ENCODE measurements around the gene ILKAP. TPM values are rescaled to one million over a fixed set of nuclear protein-coding genes. Genes with fewer than 3 reads are reported as not detected.
A peak's percentile ranks its signal among the peaks of the same experiment; 100 is the strongest.

The ILKAP gene
- total RNA-seq, 2 donors from 2014 or later = 53.2 to 55.5 TPM

DNA sequence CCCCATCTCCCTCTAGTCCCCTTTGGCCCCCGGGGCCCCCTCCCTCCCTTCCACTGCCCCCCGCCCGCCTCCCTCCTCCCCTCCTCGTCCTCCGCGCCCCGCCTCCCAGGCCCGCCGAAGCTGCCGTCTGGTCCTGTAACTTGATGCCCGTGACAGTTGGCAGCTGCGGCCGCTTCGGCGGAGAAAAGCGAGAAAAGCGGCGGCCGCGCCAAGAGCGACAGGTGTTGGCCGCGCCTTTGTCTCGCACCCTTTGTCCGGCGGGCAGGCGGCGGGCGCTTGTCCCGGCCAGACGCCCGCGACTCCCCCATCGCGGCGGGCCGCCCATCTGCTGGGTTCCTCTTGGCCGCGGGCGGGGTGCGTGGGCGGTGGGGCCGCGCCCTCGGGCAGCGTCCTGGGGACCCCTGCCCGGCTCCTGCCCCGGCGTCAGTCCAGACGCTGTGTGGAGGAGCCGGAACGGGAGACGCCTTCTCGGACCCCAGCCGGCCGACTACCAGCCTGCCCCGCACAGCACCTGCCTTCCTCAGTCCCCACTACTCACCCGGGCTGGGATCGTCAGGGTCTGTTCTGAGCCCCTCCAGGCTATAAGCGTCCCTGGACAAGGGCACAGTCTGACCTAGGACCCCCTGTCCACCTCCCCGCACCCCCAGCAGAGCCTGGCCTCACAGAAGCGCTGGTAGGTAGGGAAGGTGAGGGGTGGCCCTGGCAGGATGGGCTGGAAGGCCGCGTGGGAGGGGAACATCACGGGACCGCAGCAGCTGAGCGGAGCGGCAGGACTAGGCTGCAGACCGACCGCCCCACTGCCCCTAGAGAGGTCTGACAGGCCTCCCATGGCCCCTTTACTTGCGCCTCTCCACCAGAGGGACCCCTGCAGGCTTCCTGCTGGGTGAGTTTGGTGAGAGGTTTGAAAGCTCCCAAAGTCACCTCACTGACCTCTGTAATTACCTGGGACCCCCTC, 37.5 kb upstream of the ILKAP start:
- DNase-seq (peak in 1 of 2 donors; percentile 31), ATAC-seq (replicated peaks in 1 of 2) (no peak)
- H3K4me3 Mint-ChIP-seq = peak overlapping the region; percentile 34 to 94
- no peaks in the 10 kb centered on the region for H3K4me1 Mint-ChIP-seq (ENCODE audit: low read depth)
- H3K27me3 Mint-ChIP-seq (ENCODE audit: low read depth) = peaks cover 17% of the 10 kb centered on the region
- H3K27ac Mint-ChIP-seq = no peak overlapping the region
- H3K36me3 Mint-ChIP-seq (ENCODE audit: insufficient read depth in 2 of 2) = peaks cover 0 to 2% of the 10 kb centered on the region in 2 donors
- H3K9me3 Mint-ChIP-seq = no peaks in the 10 kb centered on the region

DNA sequence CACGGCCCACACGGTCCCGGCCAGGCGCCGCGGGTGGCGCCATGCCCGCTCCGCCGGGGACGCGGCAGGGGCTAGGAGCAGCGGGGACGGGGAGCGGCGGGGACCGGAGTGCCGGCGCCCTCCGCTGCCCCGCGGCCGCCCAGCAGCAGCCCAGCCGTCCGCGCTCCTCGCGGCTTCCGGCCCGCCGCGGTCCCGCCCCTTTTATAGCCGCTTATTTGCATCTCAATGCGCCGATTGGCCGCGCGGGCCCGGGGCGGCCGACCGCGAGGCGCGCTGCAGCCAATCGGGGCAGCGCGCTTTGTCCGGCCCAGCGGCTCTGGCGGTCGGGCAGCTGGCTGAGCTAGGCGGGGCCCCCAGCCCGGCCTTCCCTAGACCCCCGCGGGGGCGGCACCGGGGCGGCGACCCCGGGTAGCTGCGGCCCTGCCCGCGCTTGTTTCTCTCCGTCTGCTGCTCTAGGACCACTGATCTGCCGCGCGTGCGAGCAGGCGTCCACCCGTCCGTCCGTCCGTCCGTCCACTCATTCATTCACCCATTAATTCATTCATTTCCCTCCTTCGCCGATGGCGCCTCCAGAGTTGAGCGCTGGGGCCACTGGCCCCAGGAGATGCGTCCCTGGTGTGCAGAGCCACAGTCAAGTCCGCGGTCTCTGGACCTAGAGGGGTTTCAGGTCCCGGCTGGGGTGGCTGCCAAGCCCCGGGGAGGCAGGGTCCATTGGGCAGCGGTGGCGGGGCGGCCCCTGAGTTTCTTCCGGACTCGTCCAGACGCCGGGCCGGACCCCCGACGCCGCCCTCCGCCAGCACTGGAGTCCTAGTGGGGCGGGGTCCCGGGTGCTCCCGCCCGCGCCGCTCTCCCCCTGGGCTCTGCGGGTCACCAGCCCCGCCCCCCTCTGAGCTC, 36.6 kb upstream of the ILKAP start, which contains the start of gene HES6:
TSS of gene HES6 (minus strand) at position 176 of the 894 bp plus-strand sequence. CDS start at position 43, 133 bp downstream.
- ATAC-seq (replicated peaks in 1 of 2) = peak; percentile 92
- no peaks in the 10 kb centered on the region for H3K9me3 Mint-ChIP-seq
- DNase-seq = peak; percentile 89
- H3K4me1 Mint-ChIP-seq (ENCODE audit: low read depth) = no peaks in the 10 kb centered on the region
- H3K27me3 Mint-ChIP-seq (ENCODE audit: low read depth) = peaks cover 26% of the 10 kb centered on the region
- H3K4me3 Mint-ChIP-seq = peak within 1 kb of the TSS; percentile 94 to 95
- peaks cover 0 to 2% of the 10 kb centered on the region in 2 donors for H3K36me3 Mint-ChIP-seq (ENCODE audit: insufficient read depth in 2 of 2)
- peak within 1 kb of the TSS; percentile 59 for H3K27ac Mint-ChIP-seq

DNA sequence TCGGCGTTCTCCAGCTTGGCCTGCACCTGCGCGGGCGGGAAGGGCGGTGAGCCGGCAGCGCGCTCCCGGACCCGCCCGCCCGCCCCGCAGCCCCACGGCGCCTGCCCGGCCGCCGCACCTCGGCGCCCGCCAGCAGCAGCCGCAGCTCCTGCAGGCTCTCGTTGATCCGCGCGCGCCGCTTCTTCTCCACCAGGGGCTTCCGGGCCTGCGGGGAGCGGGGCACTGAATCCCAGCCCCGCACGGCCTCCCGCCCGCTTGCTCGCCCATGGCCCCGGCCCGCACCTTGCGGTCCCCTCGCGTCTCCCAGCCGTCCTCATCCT, 36.0 kb upstream of the ILKAP start:
- peak overlapping the region; percentile 51 to 94 for H3K4me3 Mint-ChIP-seq
- DNase-seq = peak; percentile 35 to 45

DNA sequence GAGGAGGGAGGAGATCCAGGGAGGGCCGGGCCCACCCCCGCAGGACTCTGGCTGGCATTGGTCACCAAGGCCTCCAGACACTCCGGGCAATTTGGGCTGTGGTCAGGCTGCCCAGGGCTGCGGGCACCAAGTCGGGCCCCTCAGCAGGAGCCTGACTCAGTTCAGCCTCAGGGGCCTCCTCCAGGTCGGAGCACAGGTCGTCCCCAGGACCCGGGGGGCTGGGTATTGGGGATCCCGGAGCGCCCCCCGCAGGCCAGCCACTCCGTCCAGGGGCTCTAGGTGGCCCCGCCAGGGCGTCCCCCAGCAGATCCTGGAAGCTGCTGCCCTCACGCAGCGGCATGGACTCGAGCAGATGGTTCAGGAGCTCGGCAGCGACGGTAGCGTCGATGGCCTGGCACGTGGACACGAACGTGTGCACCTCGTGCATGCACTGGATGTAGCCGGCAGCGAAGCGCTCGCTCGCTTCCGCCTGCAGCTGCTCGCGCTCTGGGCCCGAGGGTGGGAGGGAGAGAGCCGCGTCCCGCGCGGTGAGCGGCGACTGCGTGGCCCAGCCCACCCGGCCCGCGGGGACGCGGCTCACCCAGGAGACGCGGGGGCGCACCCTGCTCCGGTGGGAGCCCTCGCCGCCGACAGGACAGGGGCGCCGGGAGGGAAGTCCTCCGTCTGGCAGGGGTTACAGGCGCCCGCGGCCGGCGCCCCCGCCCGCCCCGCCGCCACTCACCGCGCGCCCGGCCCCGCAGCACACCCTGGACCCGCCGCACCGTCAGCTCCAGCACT, 35.5 kb upstream of the ILKAP start:
- H3K27ac Mint-ChIP-seq = no peak overlapping the region
- H3K4me1 Mint-ChIP-seq (ENCODE audit: low read depth) = no peaks in the 10 kb centered on the region
- DNase-seq (peak; percentile 39 to 50), ATAC-seq (replicated peaks in 1 of 2) (peak; percentile 5 to 25)
- peaks cover 33% of the 10 kb centered on the region for H3K27me3 Mint-ChIP-seq (ENCODE audit: low read depth)
- H3K9me3 Mint-ChIP-seq = no peaks in the 10 kb centered on the region
- peaks cover 0 to 2% of the 10 kb centered on the region in 2 donors for H3K36me3 Mint-ChIP-seq (ENCODE audit: insufficient read depth in 2 of 2)
- peak overlapping the region in 1 of 2 donors; percentile 58 for H3K4me3 Mint-ChIP-seq

More for the DNA sequence above, 36.0 kb upstream of the ILKAP start:
- no peaks in the 10 kb centered on the region for H3K4me1 Mint-ChIP-seq (ENCODE audit: low read depth)
- no peak overlapping the region for H3K27ac Mint-ChIP-seq
- H3K9me3 Mint-ChIP-seq = no peaks in the 10 kb centered on the region
- peak; percentile 16 to 22 for ATAC-seq (replicated peaks in 1 of 2)
- peaks cover 31% of the 10 kb centered on the region for H3K27me3 Mint-ChIP-seq (ENCODE audit: low read depth)
- H3K36me3 Mint-ChIP-seq (ENCODE audit: insufficient read depth in 2 of 2) = peaks cover 0 to 2% of the 10 kb centered on the region in 2 donors

GRCh38 chr2:238238311-238238765, 34.8 kb upstream of the ILKAP start:
- DNase-seq (no peak), ATAC-seq (replicated peaks in 1 of 2) (no peak)
- Mint-ChIP-seq H3K27ac (no peak overlapping the region), H3K4me1 (ENCODE audit: low read depth) (no peaks in the 10 kb centered on the region), H3K9me3 (no peaks in the 10 kb centered on the region), H3K4me3 (peak overlapping the region; percentile 12 to 58), H3K27me3 (ENCODE audit: low read depth) (peaks cover 39% of the 10 kb centered on the region), H3K36me3 (ENCODE audit: insufficient read depth in 2 of 2) (peaks cover 0 to 2% of the 10 kb centered on the region in 2 donors)

- ATAC-seq (replicated peaks in 1 of 2) (no peak), DNase-seq (no peak)
- no peaks in the 10 kb centered on the region for H3K9me3 Mint-ChIP-seq
- peaks cover 41% of the 10 kb centered on the region for H3K27me3 Mint-ChIP-seq (ENCODE audit: low read depth)
- H3K4me3 Mint-ChIP-seq = no peak overlapping the region
- no peak overlapping the region for H3K27ac Mint-ChIP-seq
- H3K36me3 Mint-ChIP-seq (ENCODE audit: insufficient read depth in 2 of 2) = peaks cover 0 to 2% of the 10 kb centered on the region in 2 donors
- no peaks in the 10 kb centered on the region for H3K4me1 Mint-ChIP-seq (ENCODE audit: low read depth)
Observed at GRCh38 chr2:238237431-238238135, 34.1 kb upstream of the ILKAP start.

GRCh38 chr2:238236571-238236970, 33.1 kb upstream of the ILKAP start:
- no peak overlapping the region for H3K4me3 Mint-ChIP-seq
- peaks cover 38% of the 10 kb centered on the region for H3K27me3 Mint-ChIP-seq (ENCODE audit: low read depth)
- peaks cover 0 to 2% of the 10 kb centered on the region in 2 donors for H3K36me3 Mint-ChIP-seq (ENCODE audit: insufficient read depth in 2 of 2)
- no peak for ATAC-seq (replicated peaks in 1 of 2)
- peaks cover 7% of the 10 kb centered on the region for H3K4me1 Mint-ChIP-seq (ENCODE audit: low read depth)
- no peak overlapping the region for H3K27ac Mint-ChIP-seq
- no peaks in the 10 kb centered on the region for H3K9me3 Mint-ChIP-seq
- no peak for DNase-seq

- Mint-ChIP-seq H3K36me3 (ENCODE audit: insufficient read depth in 2 of 2) (peaks cover 0 to 2% of the 10 kb centered on the region in 2 donors), H3K27me3 (ENCODE audit: low read depth) (peaks cover 36% of the 10 kb centered on the region), H3K9me3 (no peaks in the 10 kb centered on the region), H3K27ac (no peak overlapping the region), H3K4me3 (no peak overlapping the region), H3K4me1 (ENCODE audit: low read depth) (peaks cover 12% of the 10 kb centered on the region)
- ATAC-seq (replicated peaks in 1 of 2) (no peak), DNase-seq (no peak)
Observed at GRCh38 chr2:238235856-238236255, 32.4 kb upstream of the ILKAP start.

DNA sequence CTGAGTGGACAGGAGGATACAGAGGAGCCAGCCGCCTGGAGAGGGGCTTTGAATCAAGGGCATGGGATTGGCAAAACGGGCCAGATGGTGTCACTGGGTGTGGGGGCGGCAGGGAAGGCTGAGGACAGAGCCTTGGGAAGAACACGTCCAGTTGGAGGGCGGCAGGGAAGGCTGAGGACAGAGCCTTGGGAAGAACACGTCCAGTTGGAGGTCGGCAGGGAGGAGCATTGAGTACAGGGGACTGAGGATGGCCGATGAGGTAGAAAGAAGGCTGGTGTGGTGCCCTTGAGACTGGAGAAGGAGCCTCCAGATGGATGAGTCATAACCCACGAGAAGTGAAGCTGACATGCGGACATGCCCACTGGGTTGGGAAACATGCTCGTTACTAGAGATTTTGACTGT, 31.8 kb upstream of the ILKAP start:
- H3K4me1 Mint-ChIP-seq (ENCODE audit: low read depth) = peaks cover 17% of the 10 kb centered on the region
- no peaks in the 10 kb centered on the region for H3K9me3 Mint-ChIP-seq
- peaks cover 34% of the 10 kb centered on the region for H3K27me3 Mint-ChIP-seq (ENCODE audit: low read depth)
- peaks cover 0 to 2% of the 10 kb centered on the region in 2 donors for H3K36me3 Mint-ChIP-seq (ENCODE audit: insufficient read depth in 2 of 2)
- no peak overlapping the region for H3K4me3 Mint-ChIP-seq
- H3K27ac Mint-ChIP-seq = no peak overlapping the region
- DNase-seq = no peak
- ATAC-seq (replicated peaks in 1 of 2) = no peak

- no peak for ATAC-seq (replicated peaks in 1 of 2)
- Mint-ChIP-seq H3K4me1 (ENCODE audit: low read depth) (peaks cover 31% of the 10 kb centered on the region), H3K4me3 (peak overlapping the region; percentile 31 to 34), H3K36me3 (ENCODE audit: insufficient read depth in 2 of 2) (no peaks in the 10 kb centered on the region), H3K9me3 (no peaks in the 10 kb centered on the region), H3K27me3 (ENCODE audit: low read depth) (peaks cover 30% of the 10 kb centered on the region), H3K27ac (no peak overlapping the region)
- no peak for DNase-seq
Observed at GRCh38 chr2:238233625-238234024, 30.1 kb upstream of the ILKAP start.

- Mint-ChIP-seq H3K4me1 (ENCODE audit: low read depth) (peaks cover 31% of the 10 kb centered on the region), H3K9me3 (no peaks in the 10 kb centered on the region), H3K36me3 (ENCODE audit: insufficient read depth in 2 of 2) (peaks cover 0 to under 1% of the 10 kb centered on the region in 2 donors), H3K4me3 (peak overlapping the region; percentile 80 to 92), H3K27ac (no peak overlapping the region), H3K27me3 (ENCODE audit: low read depth) (peaks cover 30% of the 10 kb centered on the region)
- no peak for ATAC-seq (replicated peaks in 1 of 2)
- no peak for DNase-seq
Observed at GRCh38 chr2:238231809-238232208, 28.3 kb upstream of the ILKAP start.
